Stimulated activated CD4-positive, alpha-beta T cell treated with anti-CD3 and anti-CD28 coated beads, Interleukin-12 subunit alpha, Interleukin-12 subunit beta, amount 100 ng/mL, for 24 hours (primary cell): ENCODE data around the gene FRS3.

ENCODE experiments used
- DNase-seq, 2 experiments: peaks; one replicate each; pipeline ENCODE4 v3.0.0-alpha.2; 2020; ENCODE audit warnings: low read depth in 2 of 2

The FRS3 gene

GRCh38 chr6:41728073-41728936 lies 51.4 kb downstream of the FRS3 start:
- no peak for DNase-seq

GRCh38 chr6:41727705-41728072 lies 52.0 kb downstream of the FRS3 start:
- DNase-seq = no peak

- no peak for DNase-seq
These were observed 52.8 kb downstream of the FRS3 start for GRCh38 chr6:41726876-41727275.

- DNase-seq = no peak
These were observed 54.9 kb downstream of the FRS3 start for GRCh38 chr6:41724586-41725501.

- DNase-seq = no peak
These were observed 55.5 kb downstream of the FRS3 start for GRCh38 chr6:41724228-41724580.

GRCh38 chr6:41723530-41724227 lies 56.0 kb downstream of the FRS3 start:
- no peak for DNase-seq

- no peak for DNase-seq
These were observed 56.7 kb downstream of the FRS3 start for GRCh38 chr6:41722969-41723529.

- DNase-seq = no peak
These were observed 58.3 kb downstream of the FRS3 start for GRCh38 chr6:41721414-41721813.

- DNase-seq = no peak
These were observed 58.9 kb downstream of the FRS3 start for GRCh38 chr6:41720783-41721182.

GRCh38 chr6:41720262-41720620 lies 59.5 kb downstream of the FRS3 start:
- DNase-seq = no peak
